VCaP (cell line): ENCODE data around the gene RAG1.

ENCODE experiments used
- H3K27ac ChIP-seq: fragments of 450-650 bp; 2 replicates; pipeline ENCODE4 v1.5.1; 2017
- CTCF ChIP-seq: fragments of 450-650 bp; conservative IDR thresholded peaks from 2 replicates; pipeline ENCODE4 v1.5.1; 2017; ENCODE audit warnings: mild to moderate bottlenecking, moderate library complexity

RAG1 gene

DNA sequence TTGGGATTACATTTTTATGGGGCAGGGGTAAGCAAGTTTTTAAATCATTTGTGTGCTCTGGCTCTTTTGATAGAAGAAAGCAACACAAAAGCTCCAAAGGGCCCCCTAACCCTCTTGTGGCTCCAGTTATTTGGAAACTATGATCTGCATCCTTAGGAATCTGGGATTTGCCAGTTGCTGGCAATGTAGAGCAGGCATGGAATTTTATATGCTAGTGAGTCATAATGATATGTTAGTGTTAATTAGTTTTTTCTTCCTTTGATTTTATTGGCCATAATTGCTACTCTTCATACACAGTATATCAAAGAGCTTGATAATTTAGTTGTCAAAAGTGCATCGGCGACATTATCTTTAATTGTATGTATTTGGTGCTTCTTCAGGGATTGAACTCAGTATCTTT, 10.1 kb downstream of the RAG1 start:
- no peak overlapping the region for H3K27ac ChIP-seq

GRCh38 chr11:36578458-36578857, 10.7 kb downstream of the RAG1 start:
- H3K27ac ChIP-seq: no peak overlapping the region
- no peak for TF ChIP-seq CTCF

More for the DNA sequence above, 10.1 kb downstream of the RAG1 start:
- TF ChIP-seq CTCF: no peak

- no peak for TF ChIP-seq CTCF
- H3K27ac ChIP-seq: no peak overlapping the region
These were observed 13.7 kb downstream of the RAG1 start for GRCh38 chr11:36581536-36581935.

DNA sequence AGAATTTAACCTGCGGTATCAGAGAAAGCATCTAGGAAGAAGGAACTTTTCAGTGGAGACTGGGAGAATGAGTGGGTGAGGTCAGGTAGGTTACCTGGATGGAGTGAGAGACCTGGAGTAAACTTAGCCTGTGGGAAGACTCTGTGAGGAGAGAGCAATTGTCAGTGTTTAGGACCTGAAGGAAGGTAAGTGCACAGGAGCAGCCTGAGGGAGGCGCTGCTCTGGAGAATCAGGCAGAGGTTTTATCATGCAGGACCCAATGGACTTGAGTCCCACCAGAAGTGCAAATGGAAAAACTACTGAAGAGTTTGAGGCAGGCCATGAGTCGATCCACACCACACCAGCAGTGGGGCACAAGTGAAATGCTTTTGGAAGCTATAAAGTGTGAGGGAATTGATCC, 15.9 kb downstream of the RAG1 start:
- H3K27ac ChIP-seq: no peak overlapping the region
- no peak for TF ChIP-seq CTCF

DNA sequence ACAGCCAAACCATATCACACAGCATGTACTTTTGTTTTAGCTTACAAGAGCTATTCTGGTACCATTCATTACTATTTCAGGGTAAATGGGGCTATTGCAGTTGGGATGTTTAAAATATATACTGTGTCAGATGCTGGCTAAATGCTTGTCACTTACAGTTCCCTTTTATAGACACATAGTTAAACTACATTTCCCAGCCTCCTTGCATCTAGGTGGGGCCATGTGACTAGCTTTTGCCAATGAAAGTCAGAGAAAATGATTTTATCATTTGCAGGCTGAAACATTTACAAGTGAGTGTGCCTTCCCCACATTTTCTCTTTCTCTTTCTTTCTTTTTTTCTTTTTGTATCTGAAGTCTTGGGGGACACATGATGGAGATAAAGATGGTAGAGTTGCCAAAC, 18.7 kb downstream of the RAG1 start:
- TF ChIP-seq CTCF: no peak
- H3K27ac ChIP-seq: no peak overlapping the region

DNA sequence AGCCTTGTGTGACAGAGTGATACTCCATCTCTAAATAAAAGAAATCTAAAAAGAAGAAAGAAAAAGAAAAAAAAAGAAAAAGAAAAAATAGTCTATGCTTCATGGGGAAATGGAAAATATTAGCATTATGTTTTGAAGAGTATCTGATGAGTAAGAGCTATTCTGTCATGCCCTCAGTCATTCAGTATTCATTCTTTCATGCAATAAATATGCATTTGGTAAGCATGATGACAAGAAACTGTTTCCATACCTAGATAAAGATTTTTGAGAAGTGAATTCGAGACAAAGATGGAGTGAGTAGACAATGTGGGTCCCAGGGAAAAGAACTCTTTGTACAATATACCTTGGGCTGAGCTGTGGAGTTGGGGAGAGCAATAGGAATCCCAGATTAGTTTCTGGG, 20.3 kb downstream of the RAG1 start:
- no peak for TF ChIP-seq CTCF
- no peak overlapping the region for H3K27ac ChIP-seq

DNA sequence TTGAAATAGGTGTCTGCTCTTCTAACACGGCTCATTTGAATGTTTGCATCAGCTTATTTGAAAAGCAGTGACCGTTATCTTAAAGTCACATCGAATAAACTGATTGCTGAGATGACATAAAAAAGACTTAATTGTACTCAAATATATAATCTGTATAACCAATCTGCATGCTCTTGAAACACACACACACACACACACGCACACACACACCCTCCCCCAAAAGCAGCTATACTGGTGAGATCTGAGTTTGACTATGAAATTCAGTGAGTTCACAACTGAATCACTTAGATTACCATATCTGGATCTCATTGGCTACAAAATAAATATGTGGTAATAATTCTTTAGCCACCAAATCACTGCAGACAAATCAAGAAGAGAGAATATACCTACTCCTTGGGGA, 22.7 kb downstream of the RAG1 start:
- no peak overlapping the region for H3K27ac ChIP-seq
- no peak for TF ChIP-seq CTCF

- TF ChIP-seq CTCF: no peak
- no peak overlapping the region for H3K27ac ChIP-seq
These were observed 23.6 kb downstream of the RAG1 start for GRCh38 chr11:36591433-36591832.
